Activated CD4-positive, alpha-beta T cell treated with anti-CD3 and anti-CD28 coated beads, Interleukin-2, Interleukin-6, amounts not matched to agents 100 ng/mL and 50 ng/mL, durations not matched to agents 16 hours and 8 hours (primary cell): ENCODE measurements around the gene PDCD2L.
"Not testable (repeated sequence)": the region's sequence is repeated elsewhere in the genome, so short reads cannot be mapped to it uniquely, and the experiment has no call there.

ENCODE experiments used
- DNase-seq: peaks from one replicate; pipeline ENCODE4 v3.0.0-alpha.2; 2020

PDCD2L gene

DNA sequence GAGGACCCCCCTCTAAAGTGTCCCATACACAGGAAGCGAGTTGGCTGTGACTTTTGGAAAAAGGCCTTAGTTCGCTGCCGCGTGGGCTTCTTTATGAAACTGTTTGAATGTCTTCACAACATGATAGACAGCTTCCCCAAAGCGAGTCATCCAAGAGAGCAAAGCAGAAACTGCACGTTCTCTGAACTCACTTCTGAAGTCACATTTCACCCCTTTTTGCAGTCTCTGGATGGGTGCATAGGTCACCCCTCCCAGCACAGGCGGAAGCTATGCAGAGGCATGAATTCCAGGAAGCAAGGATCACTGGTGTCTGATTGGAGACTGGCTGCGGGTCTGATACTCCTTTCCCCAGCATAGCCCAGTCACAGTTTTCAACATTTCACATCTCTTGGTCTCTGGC lies 28.6 kb upstream of the PDCD2L start:
- DNase-seq = no peak

- no peak for DNase-seq
These were observed 23.5 kb upstream of the PDCD2L start for GRCh38 chr19:34380639-34381241.

DNA sequence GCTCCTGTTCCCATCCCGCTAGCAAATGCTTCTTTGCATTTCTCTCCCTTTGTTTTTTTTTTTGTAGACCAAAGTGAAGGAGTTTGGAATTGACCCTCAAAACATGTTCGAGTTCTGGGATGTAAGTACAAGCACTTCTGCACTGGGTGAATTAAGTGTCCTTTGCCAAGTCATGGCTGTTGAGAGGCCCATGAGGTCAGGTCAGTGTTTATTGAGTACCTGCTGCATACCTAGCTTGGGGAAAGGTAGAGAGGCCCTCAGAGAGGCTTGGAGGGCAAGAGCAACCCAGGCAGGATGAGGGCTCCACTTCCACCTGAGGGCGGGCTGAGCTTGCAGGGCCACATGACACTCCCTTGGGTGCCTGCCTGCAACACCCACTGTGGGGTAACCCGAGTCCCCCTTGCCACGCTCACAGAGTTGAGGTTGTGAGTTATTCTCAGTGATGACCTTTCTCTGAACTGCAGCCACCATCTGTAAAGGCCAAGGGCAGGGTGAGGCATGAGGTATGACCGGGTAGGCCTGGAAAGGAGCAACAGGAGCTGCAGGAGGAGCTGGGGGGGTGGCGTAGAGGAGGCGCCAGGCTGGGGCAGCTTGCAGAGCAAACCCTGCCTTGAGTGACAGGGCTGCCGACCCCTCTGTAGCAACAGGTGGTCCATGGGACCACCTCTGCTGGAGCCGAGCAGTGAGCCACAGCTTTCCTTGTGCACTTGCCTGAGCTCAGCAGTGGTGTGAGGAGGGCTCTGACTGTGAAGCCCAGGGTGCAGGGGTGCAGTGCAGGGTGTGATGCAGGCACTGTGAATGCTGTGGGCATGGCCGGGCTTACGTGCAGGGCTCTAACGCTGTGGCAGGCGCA lies 22.6 kb upstream of the PDCD2L start:
- no peak for DNase-seq

DNA sequence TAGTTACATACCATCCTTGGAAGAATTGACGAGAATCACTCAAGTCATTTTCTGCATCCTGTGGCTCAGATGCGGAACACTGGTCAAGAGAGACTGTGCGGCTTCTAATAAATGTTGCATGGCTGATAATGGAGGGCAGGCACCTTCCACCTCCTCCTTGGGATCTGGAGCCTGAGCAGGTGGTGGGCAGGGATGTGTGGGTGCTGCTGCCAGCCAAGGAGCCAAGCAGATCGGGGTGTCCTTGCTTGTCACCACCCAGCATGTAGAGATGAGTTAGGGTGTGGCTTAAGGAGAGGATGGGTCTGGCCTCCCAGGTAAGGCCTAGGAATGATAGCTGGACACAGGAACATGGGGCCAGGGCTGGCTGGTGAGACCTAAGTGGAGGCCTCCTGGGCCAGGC lies 21.7 kb upstream of the PDCD2L start:
- no peak for DNase-seq

GRCh38 chr19:34383599-34383998 lies 20.6 kb upstream of the PDCD2L start:
- DNase-seq = no peak

- DNase-seq = no peak
These were observed 17.4 kb upstream of the PDCD2L start for GRCh38 chr19:34386645-34387445.

DNA sequence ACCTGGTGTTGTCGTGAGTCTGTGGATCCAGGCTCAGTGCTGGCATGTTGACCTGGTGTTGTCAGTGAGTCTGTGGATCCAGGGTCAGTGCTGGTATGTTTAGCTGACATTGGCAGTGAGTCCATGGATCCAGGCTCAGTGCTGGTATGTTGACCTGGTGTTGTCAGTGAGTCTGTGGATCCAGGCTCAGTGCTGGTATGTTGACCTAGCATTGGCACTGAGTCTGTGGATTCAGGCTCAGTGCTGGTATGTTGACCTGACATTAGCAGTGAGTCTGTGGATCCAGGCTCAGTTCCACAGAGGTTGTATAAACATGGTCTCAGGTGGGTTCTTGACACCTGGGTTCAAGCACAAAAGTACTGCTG lies 16.8 kb upstream of the PDCD2L start:
- no peak for DNase-seq

DNA sequence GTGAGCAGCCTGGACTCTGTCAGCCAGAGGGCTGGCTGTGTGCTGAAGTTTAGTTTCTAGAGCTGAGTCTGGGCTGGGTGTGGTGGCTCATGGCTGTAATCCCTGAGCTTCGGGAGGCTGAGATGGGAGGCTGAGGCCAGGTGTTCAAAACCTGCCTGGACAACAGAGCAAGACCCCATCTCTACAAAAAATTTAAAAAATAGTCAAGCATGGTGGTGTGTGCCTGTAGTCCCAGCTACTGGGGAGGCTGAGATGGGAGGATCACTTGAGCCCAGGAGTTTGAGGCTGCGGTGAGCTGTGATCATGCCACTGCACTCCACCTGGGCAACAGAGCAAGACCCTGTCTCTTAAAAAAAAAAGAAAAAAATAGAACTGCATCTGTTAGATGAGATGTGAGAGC lies 15.5 kb upstream of the PDCD2L start:
- DNase-seq = not testable (repeated sequence)

- no peak for DNase-seq
These were observed 12.4 kb upstream of the PDCD2L start for GRCh38 chr19:34391813-34392212.

DNA sequence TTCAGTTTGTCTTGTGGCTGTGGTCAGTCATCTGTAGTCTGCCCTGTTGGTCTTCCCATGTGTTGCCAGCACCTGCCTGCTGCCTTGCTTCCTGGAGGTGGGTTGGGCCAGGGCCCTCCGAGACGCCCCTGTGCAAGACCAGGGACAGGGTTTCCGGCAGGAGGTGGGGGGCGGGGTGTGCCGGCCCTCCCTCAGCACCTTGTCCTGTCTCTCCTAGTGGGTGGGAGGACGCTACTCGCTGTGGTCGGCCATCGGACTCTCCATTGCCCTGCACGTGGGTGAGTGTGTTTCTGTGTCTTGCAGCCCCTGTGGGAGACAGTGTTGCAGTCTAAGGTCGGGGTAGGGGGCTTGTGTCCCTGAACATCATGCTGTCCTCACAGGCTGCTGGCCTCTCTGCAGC lies 11.2 kb upstream of the PDCD2L start:
- DNase-seq = no peak

GRCh38 chr19:34393629-34394028 lies 10.6 kb upstream of the PDCD2L start:
- DNase-seq = no peak

DNA sequence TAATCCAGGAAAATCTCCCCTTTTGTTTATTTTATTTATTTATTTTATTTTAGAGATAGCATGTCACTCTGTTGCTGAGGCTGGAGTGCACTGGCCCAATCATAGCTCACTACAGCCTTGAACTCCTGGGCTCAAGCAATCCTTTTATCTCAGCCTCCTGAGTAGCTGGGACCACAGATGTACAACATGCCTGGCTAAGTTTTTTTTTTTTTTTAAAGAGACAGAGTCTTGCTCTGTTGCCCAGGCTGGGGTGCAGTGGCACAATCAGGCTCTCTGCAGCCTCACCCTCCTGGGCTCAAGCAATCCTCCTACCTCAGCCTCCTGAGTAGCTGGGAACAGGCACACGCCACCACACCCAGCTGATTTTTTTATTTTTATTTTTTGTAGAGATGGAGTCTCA lies 6.3 kb upstream of the PDCD2L start:
- no peak for DNase-seq

DNA sequence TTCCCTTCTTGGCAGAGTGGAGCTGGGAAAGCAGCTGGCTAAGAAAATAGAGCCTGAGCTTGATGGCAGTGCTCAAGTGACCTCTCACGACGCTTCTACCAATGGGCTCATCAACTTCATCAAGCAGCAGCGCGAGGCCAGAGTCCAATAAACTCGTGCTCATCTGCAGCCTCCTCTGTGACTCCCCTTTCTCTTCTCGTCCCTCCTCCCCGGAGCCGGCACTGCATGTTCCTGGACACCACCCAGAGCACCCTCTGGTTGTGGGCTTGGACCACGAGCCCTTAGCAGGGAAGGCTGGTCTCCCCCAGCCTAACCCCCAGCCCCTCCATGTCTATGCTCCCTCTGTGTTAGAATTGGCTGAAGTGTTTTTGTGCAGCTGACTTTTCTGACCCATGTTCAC lies 4.3 kb upstream of the PDCD2L start:
- DNase-seq = no peak

- DNase-seq = not testable (repeated sequence)
These were observed 3.4 kb upstream of the PDCD2L start for GRCh38 chr19:34400844-34401243.

GRCh38 chr19:34402074-34402600 lies 2.1 kb upstream of the PDCD2L start:
- DNase-seq = no peak

GRCh38 chr19:34403784-34404108 lies 453 bp upstream of the PDCD2L start:
- no peak for DNase-seq

DNA sequence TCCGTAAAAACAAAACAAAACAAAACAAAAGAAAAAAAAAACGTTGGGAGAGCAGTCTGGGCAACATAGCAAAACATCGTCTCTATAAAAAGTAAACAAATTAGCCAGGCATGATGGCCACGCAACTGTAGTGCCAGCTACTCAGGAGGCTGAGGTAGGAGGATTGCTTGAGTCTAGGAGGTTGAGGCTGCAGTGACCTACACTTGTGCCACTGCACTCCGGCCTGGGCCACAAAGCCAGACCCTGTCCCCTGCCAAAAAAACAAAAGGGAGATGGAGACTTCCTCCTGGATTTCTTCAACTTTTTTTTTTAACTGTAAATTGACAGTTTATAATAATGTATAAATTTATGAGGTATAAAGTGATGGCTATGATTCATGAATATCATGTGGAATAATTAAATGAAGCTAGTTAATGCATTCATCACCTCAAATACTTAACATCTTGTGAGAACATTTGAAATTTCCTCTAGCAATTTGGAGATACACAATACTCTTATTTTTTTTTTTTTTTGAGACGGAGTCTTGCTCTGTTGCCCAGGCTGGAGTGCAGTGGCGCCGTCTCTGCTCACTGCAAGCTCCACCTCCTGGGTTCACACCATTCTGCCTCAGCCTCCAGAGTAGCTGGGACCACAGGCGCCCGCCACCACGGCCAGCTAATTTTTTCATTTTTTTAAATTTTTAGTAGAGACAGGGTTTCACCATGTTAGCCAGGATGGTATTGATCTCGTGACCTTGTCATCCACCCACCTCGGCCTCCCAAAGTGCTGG lies 1.9 kb downstream of the PDCD2L start:
- DNase-seq = no peak

DNA sequence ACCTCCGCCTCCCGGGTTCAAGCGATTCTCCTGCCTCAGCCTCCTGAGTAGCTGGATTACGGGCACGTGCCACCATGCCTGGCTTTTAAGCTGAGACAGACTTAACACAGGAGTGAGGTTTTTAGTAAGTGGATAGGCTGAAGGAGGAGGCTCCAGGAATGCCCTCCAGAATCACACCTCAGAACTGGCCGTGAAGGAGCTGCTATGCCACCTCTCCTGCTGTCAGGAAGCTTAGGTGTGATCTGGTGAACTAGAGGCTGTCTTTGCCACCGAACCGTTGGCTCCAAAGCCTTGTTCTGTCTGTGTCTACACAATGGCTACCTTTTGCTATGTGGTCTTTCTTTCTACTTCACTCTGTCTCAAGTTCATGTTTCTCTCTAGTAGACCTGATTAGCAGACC lies 4.2 kb downstream of the PDCD2L start:
- no peak for DNase-seq

DNA sequence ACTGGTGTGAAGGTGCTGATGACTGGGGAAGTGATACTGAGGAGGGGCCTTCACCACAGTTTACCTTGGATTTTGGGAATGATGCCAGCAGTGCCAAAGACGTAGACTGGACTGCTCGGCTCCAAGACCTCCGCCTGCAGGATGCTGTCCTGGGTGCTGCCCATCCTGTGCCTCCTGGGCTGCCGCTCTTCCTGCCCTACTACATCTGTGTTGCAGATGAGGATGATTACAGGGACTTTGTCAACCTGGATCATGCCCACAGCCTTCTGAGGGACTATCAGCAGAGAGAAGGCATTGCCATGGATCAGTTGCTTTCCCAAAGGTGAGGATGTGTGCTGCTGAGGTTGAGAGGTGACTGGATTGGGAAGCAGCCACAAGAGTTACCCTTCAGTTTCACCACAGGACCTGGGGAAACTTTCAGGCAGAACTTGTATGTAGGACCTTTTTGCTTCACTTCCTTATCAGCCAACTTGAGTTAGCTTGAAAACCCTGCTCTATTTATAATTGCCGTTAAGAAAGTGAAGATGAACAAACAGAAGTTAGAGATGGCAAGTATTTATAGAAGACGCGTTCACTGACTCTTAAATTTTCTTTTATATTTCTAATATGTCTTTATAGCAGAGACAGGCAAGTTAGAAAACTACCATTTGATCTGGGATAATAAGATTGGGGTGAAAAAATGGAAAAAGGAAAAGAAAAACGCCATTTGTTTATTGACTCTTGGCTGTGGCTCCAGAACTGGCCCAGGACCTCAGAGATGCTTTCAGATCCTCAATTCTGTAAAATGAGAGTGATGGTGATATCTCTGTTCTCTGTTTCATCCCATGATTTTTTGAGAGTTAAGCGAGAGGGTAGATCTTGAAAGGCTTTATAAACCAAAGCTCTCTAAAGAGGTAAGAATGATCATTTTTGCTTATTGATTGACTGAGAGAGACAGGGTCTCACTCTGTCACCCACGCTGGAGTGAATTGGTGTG lies 5.3 kb downstream of the PDCD2L start:
- DNase-seq = no peak

DNA sequence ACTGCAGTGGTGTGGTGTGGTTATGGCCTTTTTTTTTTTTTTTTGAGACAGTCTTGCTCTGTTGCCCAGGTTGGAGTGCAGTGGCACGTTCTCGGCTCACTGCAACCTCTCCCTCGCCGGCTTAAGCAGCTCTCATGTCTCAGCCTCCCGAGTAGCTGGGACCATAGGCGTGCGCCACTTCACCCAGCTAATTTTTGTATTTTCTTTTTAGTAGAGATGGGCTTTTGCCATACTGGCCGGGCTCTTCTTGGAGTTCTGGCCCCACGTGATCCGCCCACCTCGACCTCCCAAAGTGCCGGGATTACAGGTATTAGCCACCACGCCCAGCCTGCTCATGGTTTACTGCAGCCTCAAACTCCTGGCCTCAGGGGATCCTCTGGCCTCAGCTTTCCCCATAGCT lies 7.0 kb downstream of the PDCD2L start:
- DNase-seq = no peak

DNA sequence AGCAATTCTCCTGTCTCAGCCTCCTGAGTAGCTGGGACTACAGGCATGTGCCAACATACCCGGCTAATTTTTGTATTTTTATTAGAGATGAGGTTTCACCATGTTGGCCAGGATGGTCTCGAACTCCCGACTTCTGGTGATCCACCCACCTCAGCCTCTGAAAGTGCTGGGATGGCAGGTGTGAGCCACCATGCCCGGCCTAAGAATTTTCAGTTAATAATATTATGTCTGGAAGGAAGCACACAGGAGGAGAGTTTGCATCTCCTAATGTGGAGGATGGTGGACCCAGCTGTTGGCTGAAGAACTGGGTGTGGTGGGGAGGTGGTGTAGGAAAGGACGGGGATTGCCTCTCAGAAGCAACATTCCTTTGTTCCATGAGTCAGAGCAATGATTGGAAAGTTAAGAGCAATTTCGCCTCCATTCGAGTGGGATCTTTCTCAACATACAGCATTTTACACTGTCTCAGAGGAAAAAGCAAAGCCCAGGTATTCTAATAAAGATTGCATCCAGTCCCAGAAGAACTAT lies 11.9 kb downstream of the PDCD2L start:
- DNase-seq = no peak

- DNase-seq = no peak
These were observed 14.1 kb downstream of the PDCD2L start for GRCh38 chr19:34418300-34418699.
